OCI-LY3 (cell line): ENCODE data around the gene PCGF6.

Experiments
- EZH2phosphoT487 ChIP-seq: fragments of 200-600 bp; shearing (Covaris generic); IDR thresholded peaks from 2 replicates; pipeline ENCODE4 v1.6.1; 2018; ENCODE audit warnings: antibody characterized with exemption, mixed run types, low read depth
- TF ChIP-seq, protein P1 (sequence below): fragments of 200-600, 300-600 bp; sonication (generic); IDR thresholded peaks from 2 replicates; pipeline ENCODE4 v1.5.1; 2014; ENCODE audit warnings: antibody characterized with exemption, low read length, low read depth

- TF ChIP-seq, protein P1, sequence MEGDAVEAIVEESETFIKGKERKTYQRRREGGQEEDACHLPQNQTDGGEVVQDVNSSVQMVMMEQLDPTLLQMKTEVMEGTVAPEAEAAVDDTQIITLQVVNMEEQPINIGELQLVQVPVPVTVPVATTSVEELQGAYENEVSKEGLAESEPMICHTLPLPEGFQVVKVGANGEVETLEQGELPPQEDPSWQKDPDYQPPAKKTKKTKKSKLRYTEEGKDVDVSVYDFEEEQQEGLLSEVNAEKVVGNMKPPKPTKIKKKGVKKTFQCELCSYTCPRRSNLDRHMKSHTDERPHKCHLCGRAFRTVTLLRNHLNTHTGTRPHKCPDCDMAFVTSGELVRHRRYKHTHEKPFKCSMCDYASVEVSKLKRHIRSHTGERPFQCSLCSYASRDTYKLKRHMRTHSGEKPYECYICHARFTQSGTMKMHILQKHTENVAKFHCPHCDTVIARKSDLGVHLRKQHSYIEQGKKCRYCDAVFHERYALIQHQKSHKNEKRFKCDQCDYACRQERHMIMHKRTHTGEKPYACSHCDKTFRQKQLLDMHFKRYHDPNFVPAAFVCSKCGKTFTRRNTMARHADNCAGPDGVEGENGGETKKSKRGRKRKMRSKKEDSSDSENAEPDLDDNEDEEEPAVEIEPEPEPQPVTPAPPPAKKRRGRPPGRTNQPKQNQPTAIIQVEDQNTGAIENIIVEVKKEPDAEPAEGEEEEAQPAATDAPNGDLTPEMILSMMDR = no peak
- TF ChIP-seq EZH2phosphoT487 = no peak
These were observed 72.1 kb downstream of the PCGF6 start for GRCh38 chr10:103278862-103279298.
